Measurements from ENCODE around the gene TSC22D2. TPM values are rescaled to one million over a fixed set of nuclear protein-coding genes. Genes with fewer than 3 reads are reported as not detected.

TSC22D2 gene
- total RNA-seq, 1 experiment from 2014 or later = 20.0 TPM

GRCh38 chr3:150377601-150378300 is 30.3 kb upstream of the TSC22D2 start:
- TF ChIP-seq CEBPB (IDR thresholded peaks at IDR 0.05; ENCODE audit: low read depth) (no peak), MAX (IDR thresholded peaks at IDR 0.05) (no peak), RAD21 (IDR thresholded peaks at IDR 0.05; ENCODE audit: low read depth) (no peak), SRF (IDR thresholded peaks at IDR 0.05; ENCODE audit: low read depth) (no peak), CBX3 (IDR thresholded peaks at IDR 0.05; ENCODE audit: low read depth) (no peak), ZNF274 (IDR thresholded peaks at IDR 0.05; ENCODE audit: low read depth, low read length) (no peak), EZH2 (IDR thresholded peaks at IDR 0.05) (no peak), JUND (IDR thresholded peaks at IDR 0.05) (no peak), POLR2A (IDR thresholded peaks at IDR 0.05; ENCODE audit: borderline replicate concordance, extremely low read depth, insufficient read depth, insufficient read length) (no peak), SIN3A (IDR thresholded peaks at IDR 0.05; ENCODE audit: low read depth) (no peak), ZBTB33 (IDR thresholded peaks at IDR 0.05; ENCODE audit: extremely low read depth, insufficient replicate concordance, low read length) (no peak), SP1 (IDR thresholded peaks at IDR 0.05; ENCODE audit: low read depth) (no peak), REST (IDR thresholded peaks at IDR 0.05; ENCODE audit: low read depth) (no peak), FOSL1 (IDR thresholded peaks at IDR 0.05; ENCODE audit: low read depth) (no peak)
- ChIA-PET CTCF (no interaction called here), POLR2A (interaction anchor here (0.9 to 2.6 kb wide), 2 partner anchors 13 to 30 kb away, joined by 3 to 6 read pairs; partner anchors contain the start of gene TSC22D2), RAD21 (ENCODE audit: low non-redundant PET in 1 of 2, low total read pairs in 2 of 2, uncharacterized antibody in 2 of 2, unreplicated experiment in 2 of 2) (no interaction called here)
- H3K36me3 ChIP-seq (ENCODE audit: control insufficient read depth in 1 of 2, insufficient read depth in 2 of 2, low read length in 2 of 2) = no peaks in the 10 kb centered on the region
- H3K9me2 ChIP-seq (ENCODE audit: insufficient read depth) = no peaks in the 10 kb centered on the region
- no peaks in the 10 kb centered on the region for H3K27me3 ChIP-seq (ENCODE audit: insufficient read depth, low read length)
- no peak overlapping the region for H3K27ac ChIP-seq (ENCODE audit: low read depth, low read length)
- no TSS peak for BruUV-seq (replicated peaks)
- no peak for ATAC-seq
- no peaks in the 10 kb centered on the region for H3K9me3 ChIP-seq (ENCODE audit: control insufficient read depth in 1 of 2, insufficient read depth in 1 of 2, low read depth in 1 of 2, low read length in 2 of 2)
- H3K79me2 ChIP-seq (ENCODE audit: insufficient read depth, low read length) = no peaks in the 10 kb centered on the region
- intact Hi-C loops (cut with micrococcal nuclease) = no loop called here
- no peak overlapping the region for H3K4me2 ChIP-seq (ENCODE audit: low read length)
- no peak for DNase-seq (ENCODE audit: low read depth, low spot score)
- H4K20me1 ChIP-seq (ENCODE audit: insufficient read depth) = no peaks in the 10 kb centered on the region
- no peak overlapping the region for H3K9ac ChIP-seq (ENCODE audit: low read length)
- H2AFZ ChIP-seq (ENCODE audit: low read depth, low read length, poor library complexity, severe bottlenecking) = no peak overlapping the region
- no peak overlapping the region for H3K4me3 ChIP-seq (replicated peaks in 1 of 2; ENCODE audit: low read depth in 1 of 2, low read length in 2 of 2)
- peaks cover 6 to 10% of the 10 kb centered on the region in 2 experiments for H3K4me1 ChIP-seq (ENCODE audit: control insufficient read depth in 1 of 2, insufficient read depth in 2 of 2, low read length in 2 of 2)

All from HCT116 (cell line).